Measurements from ENCODE around the gene CD36. TPM values are rescaled to one million over a fixed set of nuclear protein-coding genes. Genes with fewer than 3 reads are reported as not detected.

Gene CD36
- total RNA-seq, 4 donors from 2014 or later = 1.2 to 85.5 (median 11.0) TPM

DNA sequence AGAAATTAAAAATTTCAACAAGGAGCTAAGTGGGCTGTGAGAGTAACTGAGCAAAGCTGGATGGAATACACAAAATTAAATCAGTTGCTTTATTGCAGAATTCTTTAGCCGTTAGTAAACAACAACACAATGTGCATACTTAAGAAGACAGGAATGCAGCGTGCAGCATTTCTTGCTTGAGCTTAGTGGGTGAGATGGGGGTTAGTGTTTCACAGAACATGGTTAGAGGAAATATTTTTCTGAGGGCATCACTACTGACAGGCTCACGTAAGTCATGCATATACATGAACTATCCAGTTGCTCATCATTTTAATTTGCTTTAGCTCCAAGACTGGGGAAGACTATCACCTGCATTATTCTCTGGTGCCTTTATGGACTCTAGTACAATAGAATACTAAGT is 80.8 kb downstream of the CD36 start:
- no peak overlapping the region for H3K4me3 ChIP-seq
- no peak for TF ChIP-seq POLR2A (IDR thresholded peaks at IDR 0.05)
- TF ChIP-seq, protein P1, sequence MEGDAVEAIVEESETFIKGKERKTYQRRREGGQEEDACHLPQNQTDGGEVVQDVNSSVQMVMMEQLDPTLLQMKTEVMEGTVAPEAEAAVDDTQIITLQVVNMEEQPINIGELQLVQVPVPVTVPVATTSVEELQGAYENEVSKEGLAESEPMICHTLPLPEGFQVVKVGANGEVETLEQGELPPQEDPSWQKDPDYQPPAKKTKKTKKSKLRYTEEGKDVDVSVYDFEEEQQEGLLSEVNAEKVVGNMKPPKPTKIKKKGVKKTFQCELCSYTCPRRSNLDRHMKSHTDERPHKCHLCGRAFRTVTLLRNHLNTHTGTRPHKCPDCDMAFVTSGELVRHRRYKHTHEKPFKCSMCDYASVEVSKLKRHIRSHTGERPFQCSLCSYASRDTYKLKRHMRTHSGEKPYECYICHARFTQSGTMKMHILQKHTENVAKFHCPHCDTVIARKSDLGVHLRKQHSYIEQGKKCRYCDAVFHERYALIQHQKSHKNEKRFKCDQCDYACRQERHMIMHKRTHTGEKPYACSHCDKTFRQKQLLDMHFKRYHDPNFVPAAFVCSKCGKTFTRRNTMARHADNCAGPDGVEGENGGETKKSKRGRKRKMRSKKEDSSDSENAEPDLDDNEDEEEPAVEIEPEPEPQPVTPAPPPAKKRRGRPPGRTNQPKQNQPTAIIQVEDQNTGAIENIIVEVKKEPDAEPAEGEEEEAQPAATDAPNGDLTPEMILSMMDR (IDR thresholded peaks at IDR 0.05) = no peak
- no peaks in the 10 kb centered on the region for H3K36me3 ChIP-seq
- H3K9me3 ChIP-seq = no peaks in the 10 kb centered on the region
- H3K27ac ChIP-seq = no peak overlapping the region
- WGBS, 2 donors = 86% methylated on average over 3 of the region's 3 CpGs
- H3K4me1 ChIP-seq = peaks cover 0 to 21% (median 11%) of the 10 kb centered on the region in 3 donors
- H3K27me3 ChIP-seq = no peaks in the 10 kb centered on the region
- no peak for DNase-seq
- intact Hi-C loops (cut with DNase I) = no loop called here

DNA sequence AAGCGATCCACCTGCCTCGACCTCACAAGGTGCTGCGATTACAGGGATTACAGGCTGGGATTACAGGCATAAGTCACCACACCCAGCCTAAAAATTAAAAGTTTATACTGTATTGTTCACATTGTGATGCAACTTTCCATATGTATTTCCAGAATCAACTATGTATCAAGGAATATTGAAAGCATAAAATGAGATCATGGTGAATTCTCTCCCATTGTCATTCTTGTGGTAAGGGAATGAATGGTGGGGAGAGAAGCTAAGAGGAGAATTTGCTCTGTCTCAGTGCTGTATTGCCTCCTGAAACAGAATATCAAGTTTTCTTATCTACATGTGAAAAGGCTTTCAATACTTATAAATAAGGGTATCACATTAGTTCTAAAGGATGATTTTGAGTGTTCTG is 81.7 kb downstream of the CD36 start:
- H3K36me3 ChIP-seq = no peaks in the 10 kb centered on the region
- TF ChIP-seq, protein P1 (IDR thresholded peaks at IDR 0.05) = no peak
- intact Hi-C loops (cut with DNase I) = no loop called here
- no peak for DNase-seq
- H3K9me3 ChIP-seq = no peaks in the 10 kb centered on the region
- H3K27me3 ChIP-seq = no peaks in the 10 kb centered on the region
- H3K27ac ChIP-seq = no peak overlapping the region
- WGBS, 2 donors = 67 to 85% methylated on average over 3 of the region's 3 CpGs
- H3K4me1 ChIP-seq = peaks cover 0 to 21% (median 11%) of the 10 kb centered on the region in 3 donors
- no peak overlapping the region for H3K4me3 ChIP-seq

DNA sequence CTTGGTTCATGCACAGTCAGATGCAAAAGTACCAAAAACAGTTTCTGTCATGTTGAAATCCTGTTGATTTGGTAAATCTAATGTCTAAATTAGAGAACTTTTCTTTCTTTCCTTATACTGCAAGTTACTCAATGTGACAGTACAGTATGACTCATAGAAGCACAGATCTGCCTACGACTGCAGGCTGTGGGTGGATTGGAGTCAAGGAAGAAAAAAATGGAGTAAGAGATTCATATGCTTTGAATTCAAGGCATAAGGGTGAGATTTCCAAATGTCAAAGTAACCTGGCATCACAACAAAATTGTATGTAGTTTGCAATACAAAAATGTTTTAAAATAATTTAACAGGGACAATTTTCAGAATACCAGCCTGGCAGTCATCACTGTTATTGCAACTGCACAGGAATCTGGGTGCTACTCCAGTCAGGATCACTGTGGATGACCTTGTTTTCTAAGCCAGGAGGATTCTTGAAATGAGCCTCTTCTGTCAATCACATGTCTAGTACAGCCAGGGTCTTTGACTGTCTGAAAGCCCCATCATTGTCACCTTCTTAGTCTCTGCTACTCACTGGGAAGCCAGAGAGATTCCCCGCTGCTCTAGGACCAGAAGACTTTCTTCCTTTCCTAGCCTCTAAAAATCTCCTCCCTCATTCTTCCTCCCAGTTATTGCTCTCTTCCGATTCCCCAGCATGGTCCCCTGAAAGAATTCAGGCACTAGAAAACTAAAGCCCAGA is 83.6 kb downstream of the CD36 start:
- Histone ChIP-seq H3K4me1 (peaks cover 0 to 21% (median 11%) of the 10 kb centered on the region in 3 donors), H3K36me3 (no peaks in the 10 kb centered on the region), H3K27me3 (no peaks in the 10 kb centered on the region), H3K4me3 (no peak overlapping the region), H3K9me3 (no peaks in the 10 kb centered on the region), H3K27ac (peak overlapping the region in 3 of 4 donors; percentile 61 to 84 (median 80))
- intact Hi-C loops (cut with DNase I) = no loop called here
- 42 to 59% methylated on average over 3 of the region's 3 CpGs for WGBS, 2 donors
- TF ChIP-seq POLR2A (IDR thresholded peaks at IDR 0.05) = no peak
- TF ChIP-seq, protein P1 (IDR thresholded peaks at IDR 0.05) = no peak
- DNase-seq = no peak

DNA sequence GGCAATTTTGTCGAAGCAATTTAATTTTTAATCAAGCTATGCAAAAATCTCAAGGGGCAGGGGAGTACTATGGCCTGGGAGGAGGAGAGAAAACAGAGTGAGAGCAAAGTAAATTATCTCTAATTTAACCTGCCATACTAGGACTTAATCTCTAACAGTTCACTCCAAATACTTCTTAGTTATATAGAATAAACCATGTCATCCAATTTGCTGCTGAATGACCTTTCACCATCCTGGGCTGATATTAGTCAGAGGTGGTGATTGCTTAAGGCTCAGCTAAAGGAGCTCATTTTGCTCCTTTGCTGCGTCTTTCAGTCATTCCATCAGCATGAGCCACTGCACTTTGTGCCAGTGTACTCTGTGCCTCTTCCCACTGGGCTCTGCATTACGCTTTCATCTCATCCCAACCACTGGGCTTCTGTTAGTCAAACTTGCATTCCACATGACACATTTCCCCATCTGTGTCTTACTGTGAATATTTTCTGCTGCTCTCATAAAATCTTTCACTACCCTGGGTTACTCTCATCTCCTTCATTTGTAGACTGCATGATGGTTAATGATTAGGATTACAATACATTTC is 84.3 kb downstream of the CD36 start:
- WGBS, 2 donors = 21 to 37% methylated on average over 3 of the region's 3 CpGs
- intact Hi-C loops (cut with DNase I) = no loop called here
- TF ChIP-seq, protein P1 (IDR thresholded peaks at IDR 0.05) = no peak
- no peak for TF ChIP-seq POLR2A (IDR thresholded peaks at IDR 0.05)

DNA sequence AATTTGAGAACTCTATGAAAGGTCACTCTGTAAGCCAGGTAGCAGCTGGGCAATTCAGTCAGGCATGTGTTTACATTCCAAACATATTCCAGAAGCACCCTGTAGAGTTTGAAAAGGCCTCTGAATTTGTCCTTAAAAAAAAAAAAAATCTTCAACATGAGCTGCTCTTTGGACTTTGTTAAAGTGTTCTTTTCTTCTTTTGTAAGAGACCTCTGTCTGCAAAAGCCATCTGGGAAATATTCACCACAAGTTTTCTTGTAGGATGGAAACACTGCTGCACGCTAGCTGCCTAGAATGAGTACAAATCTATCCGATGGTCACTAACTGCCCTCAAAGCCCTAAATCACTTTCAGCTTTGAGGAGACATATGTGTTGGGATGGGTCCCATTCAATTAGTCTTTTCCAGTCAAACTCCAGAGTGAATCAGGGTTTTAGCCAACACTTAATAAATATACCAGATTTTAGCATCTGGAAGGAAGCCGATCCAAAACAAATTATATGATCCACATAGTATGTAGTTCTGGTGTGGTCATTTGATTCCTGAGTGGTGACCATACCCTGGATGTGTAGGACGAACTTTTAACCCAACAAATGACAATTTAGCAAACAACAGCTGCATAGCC is 85.9 kb downstream of the CD36 start:
- TF ChIP-seq, protein P1 (IDR thresholded peaks at IDR 0.05) = no peak
- no peak for TF ChIP-seq POLR2A (IDR thresholded peaks at IDR 0.05)
- Histone ChIP-seq H3K9me3 (no peaks in the 10 kb centered on the region), H3K4me1 (peaks cover 0 to 21% (median 11%) of the 10 kb centered on the region in 3 donors), H3K27ac (peak overlapping the region in 2 of 4 donors; percentile 43 to 84), H3K36me3 (no peaks in the 10 kb centered on the region), H3K27me3 (no peaks in the 10 kb centered on the region), H3K4me3 (no peak overlapping the region)
- WGBS, 2 donors = 59 to 73% methylated on average over 4 of the region's 4 CpGs
- intact Hi-C loops (cut with DNase I) = no loop called here
- no peak for DNase-seq

More for the DNA sequence above, 84.3 kb downstream of the CD36 start:
- H3K27ac ChIP-seq = peak overlapping the region in 3 of 4 donors; percentile 61 to 84 (median 80)
- peaks cover 0 to 21% (median 11%) of the 10 kb centered on the region in 3 donors for H3K4me1 ChIP-seq
- DNase-seq = peak; percentile 3
- H3K4me3 ChIP-seq = no peak overlapping the region
- H3K36me3 ChIP-seq = no peaks in the 10 kb centered on the region
- H3K9me3 ChIP-seq = no peaks in the 10 kb centered on the region
- H3K27me3 ChIP-seq = no peaks in the 10 kb centered on the region

All from esophagus squamous epithelium (tissue), 5 donors.